ENCODE results near the gene NOC4L. TPM values are rescaled to one million over a fixed set of nuclear protein-coding genes. Genes with fewer than 3 reads are reported as not detected.

Gene NOC4L
- polyA plus RNA-seq, 1 donor (not counting 4 experiments of a cell fraction or from before 2014, with no cell fraction given): 3.7 TPM

- no peak overlapping the region for H3K9ac ChIP-seq (ENCODE audit: control insufficient read depth, extremely low read depth, insufficient read depth, low read length)
- no peak overlapping the region for H3K4me2 ChIP-seq (ENCODE audit: control insufficient read depth, extremely low read depth, insufficient read depth, low read depth, low read length)
- dilution Hi-C loops (cut with MboI; ENCODE audit: extremely low pct_ligation_motif_present, low sequenced_read_pairs): no loop called here
- H3K36me3 ChIP-seq (ENCODE audit: control insufficient read depth in 2 of 2, extremely low read depth in 1 of 2, insufficient read depth in 2 of 2, low read length in 2 of 2): peaks cover 14 to 21% of the 10 kb centered on the region in 2 experiments
- H3K79me2 ChIP-seq (ENCODE audit: control insufficient read depth, insufficient read depth, low read length): no peaks in the 10 kb centered on the region
- H3K4me1 ChIP-seq (ENCODE audit: control insufficient read depth, extremely low read depth, insufficient read depth, low read length): no peaks in the 10 kb centered on the region
- no peaks in the 10 kb centered on the region for H3K9me1 ChIP-seq (ENCODE audit: control insufficient read depth, extremely low read depth, insufficient read depth, low read length)
- DNase-seq (ENCODE audit: low read depth, low spot score) (no peak), FAIRE-seq (no peak)
- TF ChIP-seq, protein P1, sequence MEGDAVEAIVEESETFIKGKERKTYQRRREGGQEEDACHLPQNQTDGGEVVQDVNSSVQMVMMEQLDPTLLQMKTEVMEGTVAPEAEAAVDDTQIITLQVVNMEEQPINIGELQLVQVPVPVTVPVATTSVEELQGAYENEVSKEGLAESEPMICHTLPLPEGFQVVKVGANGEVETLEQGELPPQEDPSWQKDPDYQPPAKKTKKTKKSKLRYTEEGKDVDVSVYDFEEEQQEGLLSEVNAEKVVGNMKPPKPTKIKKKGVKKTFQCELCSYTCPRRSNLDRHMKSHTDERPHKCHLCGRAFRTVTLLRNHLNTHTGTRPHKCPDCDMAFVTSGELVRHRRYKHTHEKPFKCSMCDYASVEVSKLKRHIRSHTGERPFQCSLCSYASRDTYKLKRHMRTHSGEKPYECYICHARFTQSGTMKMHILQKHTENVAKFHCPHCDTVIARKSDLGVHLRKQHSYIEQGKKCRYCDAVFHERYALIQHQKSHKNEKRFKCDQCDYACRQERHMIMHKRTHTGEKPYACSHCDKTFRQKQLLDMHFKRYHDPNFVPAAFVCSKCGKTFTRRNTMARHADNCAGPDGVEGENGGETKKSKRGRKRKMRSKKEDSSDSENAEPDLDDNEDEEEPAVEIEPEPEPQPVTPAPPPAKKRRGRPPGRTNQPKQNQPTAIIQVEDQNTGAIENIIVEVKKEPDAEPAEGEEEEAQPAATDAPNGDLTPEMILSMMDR (optimal IDR thresholded peaks at IDR 0.05 in 1 of 3, IDR thresholded peaks at IDR 0.05 in 1 of 3, conservative IDR thresholded peaks at IDR 0.05 in 1 of 3; ENCODE audit: extremely low read depth in 1 of 3, insufficient read depth in 2 of 3, low read length in 3 of 3): no peak
- TF ChIP-seq EZH2 (IDR thresholded peaks at IDR 0.05; ENCODE audit: low read length): no peak
- H3K4me3 ChIP-seq (ENCODE audit: control insufficient read depth in 2 of 3, extremely low read depth in 1 of 3, insufficient read depth in 2 of 3, low read depth in 1 of 3, low read length in 3 of 3): no peak overlapping the region
- H3K27ac ChIP-seq (ENCODE audit: control insufficient read depth, insufficient read depth, low read length): no peak overlapping the region
- no peaks in the 10 kb centered on the region for H4K20me1 ChIP-seq (ENCODE audit: control insufficient read depth, extremely low read depth, insufficient read depth, low read length)
- no peak overlapping the region for H2AFZ ChIP-seq (ENCODE audit: control insufficient read depth, low read length)
- no peaks in the 10 kb centered on the region for H3K27me3 ChIP-seq (ENCODE audit: control insufficient read depth, extremely low read depth, insufficient read depth, low read length)
- no peaks in the 10 kb centered on the region for H3K9me3 ChIP-seq (ENCODE audit: control insufficient read depth, low read depth, low read length)
Observed at GRCh38 chr12:132115500-132115899, 28.8 kb upstream of the NOC4L start.

GRCh38 chr12:132116709-132117557 lies 27.3 kb upstream of the NOC4L start:
- Histone ChIP-seq H3K27ac (ENCODE audit: control insufficient read depth, insufficient read depth, low read length) (no peak overlapping the region), H2AFZ (ENCODE audit: control insufficient read depth, low read length) (no peak overlapping the region), H3K36me3 (ENCODE audit: control insufficient read depth in 2 of 2, extremely low read depth in 1 of 2, insufficient read depth in 2 of 2, low read length in 2 of 2) (peaks cover 14 to 16% of the 10 kb centered on the region in 2 experiments), H3K9me1 (ENCODE audit: control insufficient read depth, extremely low read depth, insufficient read depth, low read length) (no peaks in the 10 kb centered on the region), H4K20me1 (ENCODE audit: control insufficient read depth, extremely low read depth, insufficient read depth, low read length) (no peaks in the 10 kb centered on the region), H3K79me2 (ENCODE audit: control insufficient read depth, insufficient read depth, low read length) (no peaks in the 10 kb centered on the region), H3K4me2 (ENCODE audit: control insufficient read depth, extremely low read depth, insufficient read depth, low read depth, low read length) (no peak overlapping the region), H3K9me3 (ENCODE audit: control insufficient read depth, low read depth, low read length) (no peaks in the 10 kb centered on the region), H3K4me3 (ENCODE audit: control insufficient read depth in 2 of 3, extremely low read depth in 1 of 3, insufficient read depth in 2 of 3, low read depth in 1 of 3, low read length in 3 of 3) (no peak overlapping the region), H3K4me1 (ENCODE audit: control insufficient read depth, extremely low read depth, insufficient read depth, low read length) (no peaks in the 10 kb centered on the region), H3K27me3 (ENCODE audit: control insufficient read depth, extremely low read depth, insufficient read depth, low read length) (no peaks in the 10 kb centered on the region), H3K9ac (ENCODE audit: control insufficient read depth, extremely low read depth, insufficient read depth, low read length) (no peak overlapping the region)
- dilution Hi-C loops (cut with MboI; ENCODE audit: extremely low pct_ligation_motif_present, low sequenced_read_pairs): no loop called here
- TF ChIP-seq, protein P1 (optimal IDR thresholded peaks at IDR 0.05 in 1 of 3, IDR thresholded peaks at IDR 0.05 in 1 of 3, conservative IDR thresholded peaks at IDR 0.05 in 1 of 3; ENCODE audit: extremely low read depth in 1 of 3, insufficient read depth in 2 of 3, low read length in 3 of 3): no peak
- TF ChIP-seq EZH2 (IDR thresholded peaks at IDR 0.05; ENCODE audit: low read length): no peak
- DNase-seq (ENCODE audit: low read depth, low spot score): no peak
- FAIRE-seq: no peak

All from keratinocyte (primary cell).